ENCODE results near the gene USP16.

The USP16 gene

GRCh38 chr21:29077651-29078090, 53.2 kb downstream of the USP16 start:
- H3K27ac ChIP-seq (ENCODE audit: low read length), result peak overlapping the region; percentile 90
- peak overlapping the region; percentile 94 for H3K9ac ChIP-seq (ENCODE audit: low read length)
- H2AFZ ChIP-seq (ENCODE audit: low read depth, low read length), result peak overlapping the region; percentile 67
- H4K20me1 ChIP-seq (ENCODE audit: insufficient read depth, low read length), result peaks cover 3% of the 10 kb centered on the region
- no peaks in the 10 kb centered on the region for H3K9me3 ChIP-seq (ENCODE audit: insufficient read depth, low read length)
- peaks cover 37% of the 10 kb centered on the region for H3K79me2 ChIP-seq (ENCODE audit: low read length)
- peak overlapping the region; percentile 89 for H3K4me3 ChIP-seq (ENCODE audit: low read length)
- H3K4me2 ChIP-seq (ENCODE audit: low read length), result peak overlapping the region; percentile 90
- H3K4me1 ChIP-seq (ENCODE audit: low read length), result peaks cover 22% of the 10 kb centered on the region
- TF ChIP-seq EZH2phosphoT487 (IDR thresholded peaks at IDR 0.05; ENCODE audit: low read depth) (no peak), CTCF (IDR thresholded peaks at IDR 0.05; ENCODE audit: low read depth, low read length) (no peak)
- no peaks in the 10 kb centered on the region for H3K27me3 ChIP-seq (ENCODE audit: low read depth, low read length)
- H3K36me3 ChIP-seq (replicated peaks; ENCODE audit: low read depth, low read length), result peaks cover 7% of the 10 kb centered on the region

- Histone ChIP-seq H3K4me3 (ENCODE audit: low read length) (peak overlapping the region; percentile 15; the same call in 1 of the 2 replicates), H2AFZ (ENCODE audit: low read depth, low read length) (no peak overlapping the region; the same call in 1 of the 2 replicates), H3K9ac (ENCODE audit: low read length) (peak overlapping the region; percentile 16; the same call in 1 of the 2 replicates), H3K27ac (ENCODE audit: low read length) (peak overlapping the region; percentile 50), H3K4me1 (ENCODE audit: low read length) (peaks cover 22% of the 10 kb centered on the region), H3K4me2 (ENCODE audit: low read length) (peak overlapping the region; percentile 90), H3K9me3 (ENCODE audit: insufficient read depth, low read length) (no peaks in the 10 kb centered on the region), H3K27me3 (ENCODE audit: low read depth, low read length) (no peaks in the 10 kb centered on the region), H3K79me2 (ENCODE audit: low read length) (peaks cover 24% of the 10 kb centered on the region), H4K20me1 (ENCODE audit: insufficient read depth, low read length) (no peaks in the 10 kb centered on the region), H3K36me3 (replicated peaks; ENCODE audit: low read depth, low read length) (peaks cover 7% of the 10 kb centered on the region)
- TF ChIP-seq CTCF (IDR thresholded peaks at IDR 0.05; ENCODE audit: low read depth, low read length) (no peak), EZH2phosphoT487 (IDR thresholded peaks at IDR 0.05; ENCODE audit: low read depth) (no peak)
Observed at GRCh38 chr21:29078869-29079767, 54.6 kb downstream of the USP16 start.

GRCh38 chr21:29080454-29080941, 56.0 kb downstream of the USP16 start:
- no peak overlapping the region for H3K4me3 ChIP-seq (ENCODE audit: low read length)

More at GRCh38 chr21:29080454-29080941, 56.0 kb downstream of the USP16 start:
- H2AFZ ChIP-seq (ENCODE audit: low read depth, low read length), result no peak overlapping the region
- no peaks in the 10 kb centered on the region for H3K9me3 ChIP-seq (ENCODE audit: insufficient read depth, low read length)
- H3K36me3 ChIP-seq (replicated peaks; ENCODE audit: low read depth, low read length), result peaks cover 7% of the 10 kb centered on the region
- no peak overlapping the region for H3K27ac ChIP-seq (ENCODE audit: low read length)
- peaks cover 26% of the 10 kb centered on the region for H3K4me1 ChIP-seq (ENCODE audit: low read length)
- H3K9ac ChIP-seq (ENCODE audit: low read length), result no peak overlapping the region
- no peaks in the 10 kb centered on the region for H3K27me3 ChIP-seq (ENCODE audit: low read depth, low read length)
- H3K79me2 ChIP-seq (ENCODE audit: low read length), result peaks cover 24% of the 10 kb centered on the region
- no peak overlapping the region for H3K4me2 ChIP-seq (ENCODE audit: low read length)
- no peaks in the 10 kb centered on the region for H4K20me1 ChIP-seq (ENCODE audit: insufficient read depth, low read length)
- no peak for TF ChIP-seq EZH2phosphoT487 (IDR thresholded peaks at IDR 0.05; ENCODE audit: low read depth)
- TF ChIP-seq CTCF (IDR thresholded peaks at IDR 0.05; ENCODE audit: low read depth, low read length), result no peak

Measured in OCI-LY3 (cell line).